Liver (tissue), 9 donors: ENCODE results near the gene MAGI1. TPM values are rescaled to one million over a fixed set of nuclear protein-coding genes. Genes with fewer than 3 reads are reported as not detected.

Experiments used
- DNase-seq: peaks from one replicate; pipeline ENCODE4 v3.0.0-alpha.2; 2017; ENCODE audit warnings: low spot score
- H3K27ac ChIP-seq, 2 donors: one replicate each; pipeline ENCODE4 v1.7.0; 2013; ENCODE audit warnings: inconsistent platforms in 2 of 2, low read length in 2 of 2, control low read depth in 1 of 2, low read depth in 1 of 2, mild to moderate bottlenecking in 1 of 2
- H3K27me3 ChIP-seq, 4 donors: one replicate each; pipeline versions ENCODE4 v1.6.1 to v1.7.0; 2013; ENCODE audit warnings: low read length in 3 of 4, inconsistent platforms in 1 of 4, mild to moderate bottlenecking in 1 of 4, moderate library complexity in 1 of 4; ENCODE audit not compliant: control insufficient read depth in 4 of 4, insufficient read depth in 4 of 4
- H3K36me3 ChIP-seq, 4 donors: one replicate each; pipeline versions ENCODE4 v1.6.1 to v1.7.0; 2013; ENCODE audit warnings: low read length in 3 of 4, mild to moderate bottlenecking in 3 of 4, low read depth in 1 of 4, moderate library complexity in 1 of 4; ENCODE audit not compliant: control insufficient read depth in 4 of 4, insufficient read depth in 3 of 4
- H3K4me1 ChIP-seq, 4 donors: one replicate each; pipeline versions ENCODE4 v1.6.1 to v1.7.0; 2013; ENCODE audit warnings: low read length in 3 of 4, mild to moderate bottlenecking in 3 of 4, moderate library complexity in 1 of 4; ENCODE audit not compliant: control insufficient read depth in 4 of 4, insufficient read depth in 4 of 4
- H3K4me3 ChIP-seq, 3 donors: one replicate each; pipeline versions ENCODE4 v1.6.1 to v1.7.0; 2013; ENCODE audit warnings: low read length in 3 of 3, control low read depth in 1 of 3, low read depth in 1 of 3, mild to moderate bottlenecking in 1 of 3
- H3K9ac ChIP-seq, 2 donors: one replicate each; pipeline ENCODE4 v1.7.0; 2013; ENCODE audit warnings: low read length in 2 of 2, mild to moderate bottlenecking in 2 of 2, moderate library complexity in 2 of 2, control low read depth in 1 of 2, low read depth in 1 of 2
- H3K9me3 ChIP-seq, 4 donors: one replicate each; pipeline versions ENCODE4 v1.6.1 to v1.7.0; 2013; ENCODE audit warnings: low read length in 3 of 4; ENCODE audit not compliant: control insufficient read depth in 4 of 4
- EGR1 ChIP-seq, 2 donors: IDR thresholded peaks; 2 replicates each; pipeline ENCODE4 v1.6.1; 2016 to 2018; ENCODE audit warnings: antibody characterized with exemption in 2 of 2, low read depth in 2 of 2
- FOXA1 ChIP-seq: IDR thresholded peaks from 2 replicates; pipeline ENCODE4 v1.6.1; 2016; ENCODE audit warnings: antibody characterized with exemption
- FOXA2 ChIP-seq: IDR thresholded peaks from 2 replicates; pipeline ENCODE4 v1.6.1; 2016; ENCODE audit warnings: antibody characterized with exemption
- GABPA ChIP-seq, 2 donors: IDR thresholded peaks in 1 of 2; conservative IDR thresholded peaks in 1 of 2; 2 replicates each; pipeline ENCODE4 v1.6.1; 2016; ENCODE audit warnings: antibody characterized with exemption in 2 of 2, mild to moderate bottlenecking in 1 of 2, moderate library complexity in 1 of 2
- HNF4A ChIP-seq, 2 donors: conservative IDR thresholded peaks; 2 replicates each; pipeline ENCODE4 v1.6.1; 2016; ENCODE audit warnings: antibody characterized with exemption in 2 of 2, mild to moderate bottlenecking in 2 of 2
- HNF4G ChIP-seq: IDR thresholded peaks from 2 replicates; pipeline ENCODE4 v1.6.1; 2016; ENCODE audit warnings: antibody characterized with exemption
- JUND ChIP-seq, 2 donors: IDR thresholded peaks; 2 replicates each; pipeline ENCODE4 v1.6.1; 2016; ENCODE audit warnings: antibody characterized with exemption in 2 of 2
- NR2F2 ChIP-seq: IDR thresholded peaks from 2 replicates; pipeline ENCODE4 v1.6.1; 2016; ENCODE audit warnings: antibody characterized with exemption
- RAD21 ChIP-seq, 2 donors: IDR thresholded peaks; 2 replicates each; pipeline ENCODE4 v1.6.1; 2016; ENCODE audit warnings: antibody characterized with exemption in 2 of 2, mild to moderate bottlenecking in 2 of 2
- RXRA ChIP-seq, 2 donors: IDR thresholded peaks; 2 replicates each; pipeline ENCODE4 v1.6.1; 2017 to 2018; ENCODE audit warnings: antibody characterized with exemption in 2 of 2, mild to moderate bottlenecking in 1 of 2
- SP1 ChIP-seq: IDR thresholded peaks from 2 replicates; pipeline ENCODE4 v1.6.1; 2018; ENCODE audit warnings: antibody characterized with exemption, mild to moderate bottlenecking
- TAF1 ChIP-seq: conservative IDR thresholded peaks from 2 replicates; pipeline ENCODE4 v1.6.1; 2016; ENCODE audit warnings: antibody characterized with exemption, mild to moderate bottlenecking
- YY1 ChIP-seq: IDR thresholded peaks from 2 replicates; pipeline ENCODE4 v1.6.1; 2016; ENCODE audit warnings: antibody characterized with exemption, mild to moderate bottlenecking
- WGBS: extraction: QIAGEN DNeasy Blood & Tissue Kit; methylation state at CpG from one replicate; pipeline ENCODE4 v1.1.7; 2013; 5-methylcytosine and 5-hydroxymethylcytosine counted together
- polyA plus RNA-seq, 2 donors: library from polyadenylated mRNA; stranded (reverse) in 1 of 2; unstranded in 1 of 2; fragments of 200-250 nt in 1 of 2; fragments of >200 nt in 1 of 2; fragmentation: Nextera tagmentation in 1 of 2; extraction: Ambion mirVana in 1 of 2; gene quantifications; one replicate each; pipeline versions ENCODE4 v1.2.1 to v1.2.3, GENCODE V29; 2013 to 2015
- total RNA-seq, 2 donors: library from RNA; depleted of rRNA; stranded (reverse); fragments of >200 nt; gene quantifications; one replicate each; pipeline ENCODE4 v1.2.3, GENCODE V29; 2014
- TF ChIP-seq, protein P1 (sequence below): fragments of 150-350 bp; IDR thresholded peaks from 2 replicates; pipeline ENCODE4 v1.5.1; 2017; ENCODE audit warnings: improper control_type of control experiment, low read depth, low read length; ENCODE audit not compliant: missing input control
- TF ChIP-seq, protein P2 (sequence below): IDR thresholded peaks from 2 replicates; pipeline ENCODE4 v1.6.1; 2016; ENCODE audit warnings: antibody characterized with exemption
- TF ChIP-seq, protein P3 (sequence below): IDR thresholded peaks from 2 replicates; pipeline ENCODE4 v1.6.1; 2016; ENCODE audit warnings: antibody characterized with exemption, mild to moderate bottlenecking
- TF ChIP-seq, protein P4 (sequence below): IDR thresholded peaks from 2 replicates; pipeline ENCODE4 v1.6.1; 2016; ENCODE audit warnings: antibody characterized with exemption
- TF ChIP-seq, protein P5 (sequence below): IDR thresholded peaks from 2 replicates; pipeline ENCODE4 v1.6.1; 2016; ENCODE audit warnings: antibody characterized with exemption
- donor health status: healthy.
- donor health status: healthy.
- donor health status: healthy.
- donor health status: healthy.
- donor health status: healthy.

MAGI1 gene
- total and polyA plus RNA-seq, 4 donors = 9.6 to 68.8 (median 14.0) TPM

DNA sequence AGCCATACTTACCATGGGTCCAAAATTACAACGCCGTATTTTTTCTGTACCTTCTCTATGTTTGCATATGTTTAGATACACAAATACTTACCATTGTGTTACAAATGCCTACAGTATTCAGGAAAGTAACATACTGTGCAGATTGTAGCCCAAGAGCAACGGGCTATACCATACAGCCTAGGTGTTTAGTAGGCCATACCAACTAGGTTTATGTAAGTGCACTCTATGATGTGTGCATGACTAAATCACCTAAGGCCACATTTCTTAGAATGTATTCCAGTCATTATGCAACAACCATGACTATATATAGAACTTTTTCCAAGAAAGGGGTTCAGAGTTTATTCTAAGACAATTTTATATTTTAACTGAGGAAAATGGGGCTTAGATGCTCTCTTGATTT lies 411.7 kb downstream of the MAGI1 start:
- no peak for TF ChIP-seq TAF1
- TF ChIP-seq RXRA (IDR thresholded peaks at IDR 0.05) = no peak
- no peak for TF ChIP-seq SP1
- TF ChIP-seq, protein P1, sequence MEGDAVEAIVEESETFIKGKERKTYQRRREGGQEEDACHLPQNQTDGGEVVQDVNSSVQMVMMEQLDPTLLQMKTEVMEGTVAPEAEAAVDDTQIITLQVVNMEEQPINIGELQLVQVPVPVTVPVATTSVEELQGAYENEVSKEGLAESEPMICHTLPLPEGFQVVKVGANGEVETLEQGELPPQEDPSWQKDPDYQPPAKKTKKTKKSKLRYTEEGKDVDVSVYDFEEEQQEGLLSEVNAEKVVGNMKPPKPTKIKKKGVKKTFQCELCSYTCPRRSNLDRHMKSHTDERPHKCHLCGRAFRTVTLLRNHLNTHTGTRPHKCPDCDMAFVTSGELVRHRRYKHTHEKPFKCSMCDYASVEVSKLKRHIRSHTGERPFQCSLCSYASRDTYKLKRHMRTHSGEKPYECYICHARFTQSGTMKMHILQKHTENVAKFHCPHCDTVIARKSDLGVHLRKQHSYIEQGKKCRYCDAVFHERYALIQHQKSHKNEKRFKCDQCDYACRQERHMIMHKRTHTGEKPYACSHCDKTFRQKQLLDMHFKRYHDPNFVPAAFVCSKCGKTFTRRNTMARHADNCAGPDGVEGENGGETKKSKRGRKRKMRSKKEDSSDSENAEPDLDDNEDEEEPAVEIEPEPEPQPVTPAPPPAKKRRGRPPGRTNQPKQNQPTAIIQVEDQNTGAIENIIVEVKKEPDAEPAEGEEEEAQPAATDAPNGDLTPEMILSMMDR = no peak
- no peak for TF ChIP-seq YY1
- TF ChIP-seq EGR1 (IDR thresholded peaks at IDR 0.05; ENCODE audit: low read depth in 2 of 2) = no peak
- no peak for TF ChIP-seq HNF4A (conservative IDR thresholded peaks at IDR 0.05)
- no peak for TF ChIP-seq NR2F2
- TF ChIP-seq, protein P2, sequence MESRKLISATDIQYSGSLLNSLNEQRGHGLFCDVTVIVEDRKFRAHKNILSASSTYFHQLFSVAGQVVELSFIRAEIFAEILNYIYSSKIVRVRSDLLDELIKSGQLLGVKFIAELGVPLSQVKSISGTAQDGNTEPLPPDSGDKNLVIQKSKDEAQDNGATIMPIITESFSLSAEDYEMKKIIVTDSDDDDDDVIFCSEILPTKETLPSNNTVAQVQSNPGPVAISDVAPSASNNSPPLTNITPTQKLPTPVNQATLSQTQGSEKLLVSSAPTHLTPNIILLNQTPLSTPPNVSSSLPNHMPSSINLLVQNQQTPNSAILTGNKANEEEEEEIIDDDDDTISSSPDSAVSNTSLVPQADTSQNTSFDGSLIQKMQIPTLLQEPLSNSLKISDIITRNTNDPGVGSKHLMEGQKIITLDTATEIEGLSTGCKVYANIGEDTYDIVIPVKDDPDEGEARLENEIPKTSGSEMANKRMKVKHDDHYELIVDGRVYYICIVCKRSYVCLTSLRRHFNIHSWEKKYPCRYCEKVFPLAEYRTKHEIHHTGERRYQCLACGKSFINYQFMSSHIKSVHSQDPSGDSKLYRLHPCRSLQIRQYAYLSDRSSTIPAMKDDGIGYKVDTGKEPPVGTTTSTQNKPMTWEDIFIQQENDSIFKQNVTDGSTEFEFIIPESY = no peak
- TF ChIP-seq HNF4G = no peak
- TF ChIP-seq JUND (IDR thresholded peaks at IDR 0.05) = no peak
- TF ChIP-seq FOXA2 = no peak
- TF ChIP-seq, protein P3, sequence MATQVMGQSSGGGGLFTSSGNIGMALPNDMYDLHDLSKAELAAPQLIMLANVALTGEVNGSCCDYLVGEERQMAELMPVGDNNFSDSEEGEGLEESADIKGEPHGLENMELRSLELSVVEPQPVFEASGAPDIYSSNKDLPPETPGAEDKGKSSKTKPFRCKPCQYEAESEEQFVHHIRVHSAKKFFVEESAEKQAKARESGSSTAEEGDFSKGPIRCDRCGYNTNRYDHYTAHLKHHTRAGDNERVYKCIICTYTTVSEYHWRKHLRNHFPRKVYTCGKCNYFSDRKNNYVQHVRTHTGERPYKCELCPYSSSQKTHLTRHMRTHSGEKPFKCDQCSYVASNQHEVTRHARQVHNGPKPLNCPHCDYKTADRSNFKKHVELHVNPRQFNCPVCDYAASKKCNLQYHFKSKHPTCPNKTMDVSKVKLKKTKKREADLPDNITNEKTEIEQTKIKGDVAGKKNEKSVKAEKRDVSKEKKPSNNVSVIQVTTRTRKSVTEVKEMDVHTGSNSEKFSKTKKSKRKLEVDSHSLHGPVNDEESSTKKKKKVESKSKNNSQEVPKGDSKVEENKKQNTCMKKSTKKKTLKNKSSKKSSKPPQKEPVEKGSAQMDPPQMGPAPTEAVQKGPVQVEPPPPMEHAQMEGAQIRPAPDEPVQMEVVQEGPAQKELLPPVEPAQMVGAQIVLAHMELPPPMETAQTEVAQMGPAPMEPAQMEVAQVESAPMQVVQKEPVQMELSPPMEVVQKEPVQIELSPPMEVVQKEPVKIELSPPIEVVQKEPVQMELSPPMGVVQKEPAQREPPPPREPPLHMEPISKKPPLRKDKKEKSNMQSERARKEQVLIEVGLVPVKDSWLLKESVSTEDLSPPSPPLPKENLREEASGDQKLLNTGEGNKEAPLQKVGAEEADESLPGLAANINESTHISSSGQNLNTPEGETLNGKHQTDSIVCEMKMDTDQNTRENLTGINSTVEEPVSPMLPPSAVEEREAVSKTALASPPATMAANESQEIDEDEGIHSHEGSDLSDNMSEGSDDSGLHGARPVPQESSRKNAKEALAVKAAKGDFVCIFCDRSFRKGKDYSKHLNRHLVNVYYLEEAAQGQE = no peak
- TF ChIP-seq FOXA1 = no peak
- TF ChIP-seq, protein P4, sequence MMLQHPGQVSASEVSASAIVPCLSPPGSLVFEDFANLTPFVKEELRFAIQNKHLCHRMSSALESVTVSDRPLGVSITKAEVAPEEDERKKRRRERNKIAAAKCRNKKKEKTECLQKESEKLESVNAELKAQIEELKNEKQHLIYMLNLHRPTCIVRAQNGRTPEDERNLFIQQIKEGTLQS = no peak
- TF ChIP-seq RAD21 (IDR thresholded peaks at IDR 0.05) = no peak
- TF ChIP-seq GABPA (IDR thresholded peaks at IDR 0.05 in 1 of 2, conservative IDR thresholded peaks at IDR 0.05 in 1 of 2) = no peak
- TF ChIP-seq, protein P5, sequence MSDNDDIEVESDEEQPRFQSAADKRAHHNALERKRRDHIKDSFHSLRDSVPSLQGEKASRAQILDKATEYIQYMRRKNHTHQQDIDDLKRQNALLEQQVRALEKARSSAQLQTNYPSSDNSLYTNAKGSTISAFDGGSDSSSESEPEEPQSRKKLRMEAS = no peak
- H3K9ac ChIP-seq = no peak overlapping the region
- no peak overlapping the region for H3K27ac ChIP-seq
- no peaks in the 10 kb centered on the region for H3K27me3 ChIP-seq
- no peaks in the 10 kb centered on the region for H3K4me1 ChIP-seq
- no peak overlapping the region for H3K4me3 ChIP-seq
- no peak for DNase-seq
- H3K9me3 ChIP-seq = no peaks in the 10 kb centered on the region
- 96% methylated on average over 3 of the region's 3 CpGs for WGBS
- H3K36me3 ChIP-seq = no peaks in the 10 kb centered on the region
